NCI-H2029 treated with DMSO at 0.1 percent for 48 hours (cell line): ENCODE results near the gene EPS8L2.

Experiments used
- DNase-seq: peaks from one replicate; lab custom pipeline; 2025; lab: John Stamatoyannopoulos, UW

EPS8L2 gene

DNA sequence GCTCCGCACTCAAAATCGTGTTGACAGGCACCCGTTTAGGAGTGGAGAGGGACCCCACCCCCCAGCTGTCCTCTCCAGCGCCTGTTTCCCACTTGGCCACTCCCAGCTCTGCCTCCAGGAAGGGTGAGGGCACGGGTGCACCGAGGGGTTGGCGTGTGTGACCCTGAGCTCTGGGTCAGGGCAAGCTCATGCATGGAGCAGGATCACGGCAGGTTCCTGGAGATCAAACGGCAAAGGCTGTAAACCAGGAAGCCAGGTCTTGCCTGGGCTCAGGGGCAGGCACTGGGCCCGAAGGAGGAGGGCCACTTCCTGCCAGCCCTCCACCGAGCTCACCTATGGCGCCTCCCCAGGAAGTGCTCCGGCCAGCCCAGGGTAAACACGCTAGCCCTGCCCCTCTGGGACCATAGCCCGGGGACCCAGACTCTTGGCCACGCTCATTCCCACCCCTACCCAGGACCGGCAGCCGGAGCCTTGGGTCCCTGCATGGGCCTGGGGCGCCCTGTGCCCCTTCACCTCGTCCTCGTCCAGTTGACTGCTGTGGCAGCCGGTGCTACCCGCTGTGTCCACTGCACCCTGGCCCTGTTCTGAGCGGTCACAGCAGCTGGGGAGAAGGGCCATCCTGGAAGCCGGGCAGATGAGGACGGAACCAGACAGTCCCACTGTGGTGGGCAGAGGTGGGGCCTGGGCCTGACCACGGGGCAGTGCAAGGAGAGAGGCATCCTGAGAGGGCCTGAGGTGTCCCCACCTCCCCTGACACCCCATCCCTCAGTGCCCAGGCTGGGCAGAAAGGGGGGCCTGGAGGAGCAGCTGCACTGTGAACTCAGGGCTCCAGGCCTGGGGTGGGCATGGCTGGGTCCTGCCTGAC lies 1.0 kb upstream of the EPS8L2 start:
- DNase-seq = peak; percentile 54

DNA sequence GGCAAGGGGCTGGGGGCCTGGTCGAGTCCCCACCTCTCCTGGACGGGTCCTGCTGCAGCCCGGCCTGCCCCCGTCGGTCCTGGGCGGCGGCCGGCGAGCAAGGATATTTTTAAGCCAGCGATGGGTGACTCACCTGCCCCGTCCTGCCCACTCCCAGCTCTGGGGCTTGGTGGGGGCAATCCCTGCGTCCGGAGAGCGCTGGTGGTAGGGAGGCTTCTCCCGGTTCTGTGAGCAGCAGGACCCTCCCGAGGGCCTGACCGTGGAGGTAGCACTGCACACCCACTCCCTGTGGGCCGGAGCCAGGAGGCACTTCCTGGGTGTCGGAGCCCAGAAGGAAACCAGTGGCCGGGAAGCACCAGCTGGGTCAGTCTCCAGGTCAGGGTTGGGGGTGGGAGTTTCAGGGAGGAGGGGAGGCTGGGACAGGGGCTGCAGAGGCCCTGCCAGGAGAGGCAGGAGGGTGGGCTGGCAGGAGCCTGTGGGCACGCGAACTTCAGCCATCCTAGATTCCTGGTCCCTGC lies 467 bp downstream of the EPS8L2 start:
- no peak for DNase-seq

DNA sequence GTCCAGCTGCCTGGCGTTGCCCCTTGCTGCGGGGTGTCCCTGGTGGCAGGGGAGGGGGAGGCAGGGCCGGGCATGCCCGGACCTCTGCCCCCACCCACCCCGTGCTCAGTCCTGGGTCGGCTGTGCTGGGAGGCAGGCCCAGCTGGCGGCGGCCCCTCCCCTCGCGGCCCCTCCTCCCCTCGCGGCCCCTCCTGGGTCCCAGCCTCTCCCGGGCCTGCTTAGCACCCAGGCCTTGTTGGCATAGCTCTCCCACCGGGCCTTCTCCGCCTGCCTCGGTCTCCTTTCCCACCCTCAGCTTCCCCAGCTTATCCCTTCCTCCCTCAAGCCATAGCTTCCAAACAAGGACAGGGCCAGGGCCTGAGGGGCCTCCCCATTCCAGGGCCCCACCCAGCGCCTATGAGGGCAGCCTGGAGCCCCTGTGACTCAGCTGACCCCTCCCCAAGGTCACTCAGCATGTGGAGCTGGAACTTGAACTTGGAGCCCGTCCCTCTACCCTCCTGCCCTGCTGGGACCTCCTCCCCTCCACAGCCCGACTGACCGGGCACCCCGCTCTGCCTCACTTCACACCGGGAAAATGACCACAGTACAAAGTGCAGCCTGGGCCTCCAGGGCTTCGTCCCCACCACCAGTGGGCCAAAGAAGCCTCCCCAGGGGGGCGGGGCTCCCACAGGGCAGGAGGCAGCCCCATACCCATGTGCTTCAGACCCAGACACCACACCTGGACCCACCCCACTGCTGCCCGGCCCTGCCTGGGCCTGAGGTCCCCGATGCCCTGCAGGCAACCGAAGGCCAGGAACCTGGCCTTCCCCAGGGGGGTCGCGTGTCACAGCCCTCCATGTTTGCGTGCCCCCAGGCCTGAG lies 1.2 kb downstream of the EPS8L2 start:
- no peak for DNase-seq

DNA sequence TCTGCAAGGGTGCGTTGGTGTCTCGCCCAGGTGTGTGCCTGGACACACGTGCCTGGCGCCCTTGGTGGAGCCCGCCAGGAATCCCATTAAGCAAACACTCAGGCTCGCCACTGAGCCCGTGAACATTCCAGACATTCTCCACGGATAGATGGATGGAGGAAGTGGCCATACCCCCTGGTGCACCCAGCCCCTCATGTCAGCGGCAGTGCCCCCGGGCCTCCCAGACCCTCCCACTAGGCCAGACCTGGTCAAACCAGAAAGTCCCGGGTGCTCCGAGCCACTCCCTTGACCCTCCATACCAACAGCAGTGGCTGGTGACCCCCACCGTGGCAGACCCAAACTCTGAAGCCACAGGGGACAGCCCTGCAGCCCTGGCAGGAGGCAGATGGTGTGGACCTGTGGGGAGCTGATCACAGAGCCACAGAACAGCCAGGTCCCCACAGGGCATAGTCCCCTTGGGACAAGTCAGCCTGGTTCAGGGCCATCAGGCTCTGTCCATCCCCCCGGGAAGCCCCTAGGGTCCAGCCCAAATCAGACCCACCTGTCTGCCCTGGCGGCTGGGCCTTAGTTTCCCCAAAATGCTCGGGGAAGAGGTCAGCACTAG lies 1.9 kb downstream of the EPS8L2 start:
- DNase-seq = no peak

DNA sequence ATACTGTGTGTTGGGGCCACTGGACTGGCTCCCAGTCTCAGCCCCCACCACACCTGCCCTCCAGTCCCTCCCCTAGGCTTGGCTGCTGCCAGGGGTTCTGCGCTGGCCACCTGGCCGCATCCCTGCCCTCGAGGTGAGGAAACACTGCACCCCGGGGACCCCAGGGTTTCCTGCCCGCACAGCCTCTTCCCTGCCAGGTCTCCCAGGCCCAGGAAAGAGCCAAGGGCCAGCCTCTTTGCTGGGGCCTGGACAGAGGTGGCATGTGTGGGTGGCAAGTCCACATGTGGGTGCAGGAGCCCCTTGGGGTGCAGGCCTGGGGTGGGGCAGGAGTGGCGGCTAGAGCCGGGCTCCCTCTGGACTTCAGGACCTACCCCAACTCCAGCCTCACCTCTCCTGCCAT lies 2.5 kb downstream of the EPS8L2 start:
- no peak for DNase-seq

DNA sequence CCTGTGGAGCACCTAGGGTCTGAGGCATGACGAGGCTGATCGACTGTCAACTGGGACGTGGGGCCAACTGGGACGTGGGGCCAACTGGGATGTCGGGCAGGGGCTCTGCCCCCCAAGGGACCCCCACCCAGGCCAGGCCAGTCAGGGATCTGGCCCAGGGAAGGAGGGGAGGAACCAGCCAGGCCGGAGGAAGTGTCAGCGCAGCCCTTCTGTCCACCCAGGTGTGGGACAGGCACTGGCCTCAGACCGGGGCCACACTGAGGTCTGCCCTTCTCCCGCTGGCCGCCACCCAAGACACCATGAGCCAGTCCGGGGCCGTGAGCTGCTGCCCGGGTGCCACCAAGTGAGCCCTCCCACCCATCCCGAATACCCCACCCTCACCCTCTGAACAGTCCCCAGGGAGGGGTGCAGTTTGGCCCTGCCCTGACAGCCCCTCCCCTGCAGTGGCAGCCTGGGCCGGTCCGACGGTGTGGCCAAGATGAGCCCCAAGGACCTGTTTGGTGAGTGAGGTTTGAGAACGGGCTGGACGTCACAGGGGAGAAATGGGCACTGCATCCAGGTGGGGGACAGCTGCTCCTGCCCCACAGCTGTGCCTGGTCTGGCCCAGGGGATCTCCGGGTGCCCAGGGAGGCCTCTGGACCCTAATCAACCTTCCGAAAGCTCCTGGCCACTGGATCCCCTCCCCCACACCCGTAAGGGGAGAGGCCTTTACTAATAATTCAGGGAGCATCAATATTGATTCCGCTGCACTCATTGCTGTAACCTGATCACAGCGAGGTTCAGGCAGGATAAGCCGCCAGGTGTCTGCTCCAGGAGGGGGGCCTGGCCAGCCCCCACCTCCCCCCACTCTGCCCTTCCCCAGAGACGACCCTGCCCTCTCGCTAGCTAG lies 3.3 kb downstream of the EPS8L2 start:
- DNase-seq = no peak

DNA sequence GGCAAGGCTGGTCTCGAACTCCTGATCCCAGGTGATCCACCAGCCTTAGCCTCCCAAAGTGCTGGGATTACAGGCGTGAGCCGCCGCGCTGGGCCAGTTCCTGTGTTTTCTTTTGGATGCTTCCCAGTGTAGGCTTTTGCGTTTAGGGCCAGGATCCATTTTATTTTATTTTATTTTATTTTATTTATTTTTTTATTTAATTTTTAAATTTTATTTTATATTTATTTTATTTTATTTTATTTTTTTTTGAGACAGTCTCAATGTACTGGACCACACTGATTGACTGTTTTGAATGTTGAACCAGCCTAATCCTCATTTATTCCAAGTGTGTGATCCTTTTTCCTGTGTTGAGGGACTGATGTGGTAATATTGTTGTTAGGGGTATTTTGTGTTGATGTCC lies 8.4 kb downstream of the EPS8L2 start:
- no peak for DNase-seq

DNA sequence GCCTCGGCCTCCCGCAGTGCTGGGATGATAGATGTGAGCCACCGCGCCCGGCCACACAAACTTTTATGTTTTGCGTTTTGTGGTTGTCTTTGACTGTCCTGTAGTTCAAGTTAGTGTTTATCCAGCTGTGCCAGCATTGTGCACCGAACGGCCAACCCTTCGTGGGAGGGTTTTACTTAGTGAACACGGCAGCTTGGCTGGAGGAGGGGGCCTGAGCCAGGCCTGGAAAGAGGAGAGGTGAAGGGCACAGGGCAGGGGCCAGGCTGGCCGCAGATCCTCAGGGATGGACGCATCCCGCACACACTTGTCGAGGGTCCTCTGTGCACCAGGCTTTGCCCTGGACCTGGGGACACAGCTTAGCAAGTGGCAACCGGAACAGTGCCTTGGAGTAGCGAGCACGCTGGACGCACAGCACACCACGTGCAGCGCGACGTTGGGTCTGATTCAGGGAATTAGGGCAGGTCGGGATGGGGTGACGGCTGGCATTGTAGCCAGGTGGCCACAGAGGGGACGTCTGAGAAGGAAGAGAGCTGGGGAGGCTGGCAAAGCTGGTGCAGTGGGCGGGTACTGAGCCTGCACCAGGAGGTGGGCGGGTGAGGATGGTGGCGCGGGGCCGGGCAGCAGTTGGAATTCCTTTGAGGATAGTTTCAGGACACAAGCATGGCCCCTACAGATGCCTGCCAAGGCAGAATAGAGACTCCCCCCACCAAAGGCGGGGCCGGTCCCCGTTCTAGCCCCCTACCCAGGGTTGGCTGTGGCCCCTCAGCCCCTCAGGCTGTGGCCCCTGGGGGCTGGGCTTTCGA lies 13.4 kb downstream of the EPS8L2 start:
- DNase-seq = no peak

DNA sequence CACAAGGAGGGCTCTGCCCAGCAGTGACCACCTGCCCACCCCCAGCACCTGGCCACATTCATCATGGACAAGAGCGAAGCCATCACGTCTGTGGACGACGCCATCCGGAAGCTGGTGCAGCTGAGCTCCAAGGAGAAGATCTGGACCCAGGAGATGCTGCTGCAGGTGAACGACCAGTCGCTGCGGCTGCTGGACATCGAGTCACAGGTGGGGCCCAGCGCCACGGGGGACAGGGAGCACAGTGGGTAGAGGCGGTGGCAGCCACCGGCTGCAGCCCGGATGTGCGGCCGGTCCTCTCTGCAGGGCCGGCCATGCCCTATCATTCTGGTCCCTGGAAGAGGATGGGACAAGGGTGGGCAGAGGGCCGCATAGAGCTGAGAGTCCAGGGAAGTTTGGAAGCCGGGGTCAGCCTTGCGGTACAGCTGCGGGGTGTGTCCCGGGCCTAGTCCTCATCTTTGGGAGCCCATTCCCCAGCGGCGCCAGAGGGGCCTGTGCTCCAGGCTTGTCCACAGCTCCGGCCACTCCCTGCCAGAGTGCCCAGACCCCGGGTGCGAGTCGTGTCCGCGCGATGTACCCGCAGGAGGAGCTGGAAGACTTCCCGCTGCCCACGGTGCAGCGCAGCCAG lies 14.1 kb downstream of the EPS8L2 start:
- no peak for DNase-seq

DNA sequence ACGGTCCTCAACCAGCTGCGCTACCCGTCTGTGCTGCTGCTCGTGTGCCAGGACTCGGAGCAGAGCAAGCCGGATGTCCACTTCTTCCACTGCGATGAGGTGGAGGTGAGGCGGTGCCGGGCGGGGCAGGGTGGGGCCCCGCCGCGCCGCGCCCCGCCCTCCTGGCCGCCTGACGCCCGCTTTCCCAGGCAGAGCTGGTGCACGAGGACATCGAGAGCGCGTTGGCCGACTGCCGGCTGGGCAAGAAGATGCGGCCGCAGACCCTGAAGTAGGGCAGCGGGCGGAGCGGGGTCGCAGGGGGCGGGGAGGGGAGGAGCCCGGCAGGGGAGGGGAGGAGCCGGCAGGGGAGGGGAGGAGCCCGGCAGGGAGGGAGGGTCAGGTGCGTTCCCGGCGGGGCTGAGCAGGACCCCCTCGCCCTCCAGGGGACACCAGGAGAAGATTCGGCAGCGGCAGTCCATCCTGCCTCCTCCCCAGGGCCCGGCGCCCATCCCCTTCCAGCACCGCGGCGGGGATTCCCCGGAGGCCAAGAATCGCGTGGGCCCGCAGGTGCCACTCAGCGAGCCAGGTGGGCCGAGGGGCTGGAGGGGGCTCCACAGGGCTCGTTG lies 14.7 kb downstream of the EPS8L2 start:
- no peak for DNase-seq

DNA sequence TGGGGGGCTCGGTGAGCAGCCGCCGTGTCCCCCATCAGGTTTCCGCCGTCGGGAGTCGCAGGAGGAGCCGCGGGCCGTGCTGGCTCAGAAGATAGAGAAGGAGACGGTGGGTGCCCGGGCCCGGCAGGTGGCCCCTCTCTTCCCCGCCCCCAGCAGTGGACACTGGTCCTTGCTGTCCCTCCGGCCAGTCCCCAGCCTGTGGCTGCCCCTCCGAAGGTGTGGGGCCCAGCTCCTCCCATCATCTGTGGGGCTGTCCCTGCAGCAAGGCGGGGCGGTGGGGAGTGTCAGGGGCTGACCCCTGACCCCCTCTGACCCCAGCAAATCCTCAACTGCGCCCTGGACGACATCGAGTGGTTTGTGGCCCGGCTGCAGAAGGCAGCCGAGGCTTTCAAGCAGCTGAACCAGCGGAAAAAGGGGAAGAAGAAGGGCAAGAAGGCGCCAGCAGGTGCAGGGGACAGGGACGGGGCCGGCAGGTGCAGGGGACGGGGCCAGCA lies 15.3 kb downstream of the EPS8L2 start:
- no peak for DNase-seq

DNA sequence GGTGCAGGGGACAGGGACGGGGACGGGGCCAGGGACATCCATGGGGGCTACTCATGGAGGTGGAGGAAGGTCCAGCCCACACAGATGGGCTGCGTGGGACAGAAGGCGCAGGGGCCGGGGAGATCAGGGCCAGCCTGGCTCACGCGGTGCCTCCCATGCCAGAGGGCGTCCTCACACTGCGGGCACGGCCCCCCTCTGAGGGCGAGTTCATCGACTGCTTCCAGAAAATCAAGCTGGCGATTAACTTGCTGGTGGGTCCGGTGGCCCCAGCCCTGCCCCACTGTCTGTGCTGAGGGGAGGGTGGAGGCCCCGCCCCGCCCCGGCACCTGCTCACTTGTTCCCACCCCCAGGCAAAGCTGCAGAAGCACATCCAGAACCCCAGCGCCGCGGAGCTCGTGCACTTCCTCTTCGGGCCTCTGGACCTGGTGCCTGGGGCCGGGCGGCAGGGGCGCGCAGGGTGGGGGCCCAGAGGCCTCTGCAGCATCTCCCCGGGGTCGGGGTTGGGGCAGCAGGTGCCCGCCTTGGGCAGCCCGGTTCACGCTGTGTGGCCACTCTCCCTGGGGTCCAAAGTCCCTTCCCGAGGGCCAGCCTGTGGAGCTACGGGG lies 15.8 kb downstream of the EPS8L2 start:
- DNase-seq = no peak

DNA sequence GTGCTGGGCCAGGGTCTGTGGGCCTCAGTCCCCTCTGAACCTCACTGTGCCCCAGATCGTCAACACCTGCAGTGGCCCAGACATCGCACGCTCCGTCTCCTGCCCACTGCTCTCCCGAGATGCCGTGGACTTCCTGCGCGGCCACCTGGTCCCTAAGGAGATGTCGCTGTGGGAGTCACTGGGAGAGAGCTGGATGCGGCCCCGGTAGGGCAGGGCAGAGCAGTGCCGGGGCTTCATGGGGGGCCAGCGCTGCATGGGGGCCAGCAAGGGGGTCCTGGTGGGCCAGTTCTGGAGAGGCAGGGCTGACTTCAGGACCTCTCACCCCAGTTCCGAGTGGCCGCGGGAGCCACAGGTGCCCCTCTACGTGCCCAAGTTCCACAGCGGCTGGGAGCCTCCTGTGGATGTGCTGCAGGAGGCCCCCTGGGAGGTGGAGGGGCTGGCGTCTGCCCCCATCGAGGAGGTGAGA lies 16.3 kb downstream of the EPS8L2 start:
- DNase-seq = no peak

DNA sequence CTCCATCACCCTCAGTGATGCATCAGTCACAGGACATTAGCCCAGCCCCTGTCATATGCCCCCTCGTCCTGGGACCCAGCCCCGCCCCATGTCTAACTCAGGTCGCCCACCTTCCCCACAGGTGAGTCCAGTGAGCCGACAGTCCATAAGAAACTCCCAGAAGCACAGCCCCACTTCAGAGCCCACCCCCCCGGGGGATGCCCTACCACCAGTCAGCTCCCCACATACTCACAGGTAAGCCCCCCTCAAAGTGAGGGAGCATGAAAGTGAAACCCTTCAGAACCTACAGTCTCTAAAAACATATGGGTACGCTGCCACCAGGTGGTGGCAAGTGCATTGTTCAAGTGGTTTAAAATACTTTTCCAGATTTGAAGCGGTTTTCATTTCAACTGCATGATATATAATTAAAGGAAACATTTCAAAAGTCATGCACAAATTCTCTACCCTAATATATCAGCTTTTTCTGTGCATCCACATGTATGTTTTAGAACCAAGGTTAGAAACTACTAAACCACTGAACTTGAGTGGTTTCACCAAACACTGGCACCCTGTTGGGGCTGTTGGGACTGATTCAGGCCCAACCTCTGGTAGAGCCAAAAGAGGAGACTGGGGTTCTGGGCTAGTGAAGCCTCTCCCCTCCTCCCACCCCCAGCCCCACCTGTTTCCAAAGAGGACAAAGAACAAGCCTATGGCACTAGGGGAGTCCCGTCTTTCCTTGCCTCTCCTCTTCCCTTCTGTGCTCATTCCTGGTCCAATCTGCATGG lies 17.3 kb downstream of the EPS8L2 start:
- peak; percentile 39 for DNase-seq

DNA sequence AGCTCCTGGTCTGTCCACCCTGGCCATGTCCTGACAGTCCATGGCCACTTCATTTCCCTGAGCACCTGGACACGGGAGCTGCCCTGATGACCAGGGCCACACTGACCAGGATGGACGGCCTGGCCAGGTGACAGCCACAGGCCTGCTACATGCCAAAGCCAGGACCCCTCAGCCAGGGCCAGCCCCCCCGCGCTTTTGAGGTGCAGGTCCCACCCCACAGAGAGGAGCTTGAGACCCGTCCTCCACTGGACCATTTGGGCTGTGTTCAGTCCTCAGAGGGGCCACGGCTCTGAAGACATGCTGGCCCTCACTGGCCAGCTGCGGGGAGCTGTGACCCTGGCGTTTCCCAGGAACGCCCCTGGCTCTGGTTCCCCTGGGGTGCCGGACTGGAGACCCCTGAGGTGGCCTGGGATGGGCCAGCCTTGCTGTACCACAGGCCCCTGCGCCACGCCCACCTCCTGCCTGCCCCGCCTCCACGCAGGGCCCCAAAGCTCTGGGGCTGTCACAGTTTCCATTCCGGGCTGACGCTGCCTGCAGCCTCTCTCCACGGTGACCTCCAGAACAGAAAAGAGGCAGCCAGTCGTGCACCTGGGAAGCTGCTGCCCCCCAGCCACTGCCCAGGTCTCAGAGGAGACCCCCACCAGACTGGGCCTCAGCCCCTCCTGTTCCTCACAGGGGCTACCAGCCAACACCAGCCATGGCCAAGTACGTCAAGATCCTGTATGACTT lies 18.2 kb downstream of the EPS8L2 start:
- no peak for DNase-seq

DNA sequence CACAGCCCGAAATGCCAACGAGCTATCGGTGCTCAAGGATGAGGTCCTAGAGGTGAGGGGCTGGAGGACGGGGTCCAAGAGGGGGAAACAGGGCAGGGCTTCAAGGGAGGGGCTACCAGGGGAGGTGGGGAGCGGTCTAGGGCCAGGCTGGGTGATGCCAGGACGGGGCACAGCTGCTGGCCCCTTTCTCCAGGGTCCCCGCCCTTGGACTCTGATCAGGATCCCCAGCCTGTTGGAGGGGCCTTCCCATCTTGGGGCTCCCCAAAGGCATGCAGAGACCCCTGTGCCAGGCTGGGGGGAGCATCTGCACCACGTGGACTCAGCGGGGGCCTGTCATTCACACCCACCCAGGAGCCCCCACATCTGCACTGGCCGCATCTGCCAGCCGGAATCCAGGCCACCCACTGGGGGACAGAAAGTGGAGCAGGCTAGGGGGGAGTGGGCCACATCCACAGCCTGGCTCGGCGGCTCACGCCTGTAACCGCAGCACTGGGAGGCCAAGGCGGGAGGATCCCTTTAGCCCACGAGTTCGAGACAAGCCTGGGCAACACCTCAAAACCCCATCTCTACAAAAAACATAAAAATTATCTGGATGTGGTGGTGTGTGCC lies 18.9 kb downstream of the EPS8L2 start:
- no peak for DNase-seq

DNA sequence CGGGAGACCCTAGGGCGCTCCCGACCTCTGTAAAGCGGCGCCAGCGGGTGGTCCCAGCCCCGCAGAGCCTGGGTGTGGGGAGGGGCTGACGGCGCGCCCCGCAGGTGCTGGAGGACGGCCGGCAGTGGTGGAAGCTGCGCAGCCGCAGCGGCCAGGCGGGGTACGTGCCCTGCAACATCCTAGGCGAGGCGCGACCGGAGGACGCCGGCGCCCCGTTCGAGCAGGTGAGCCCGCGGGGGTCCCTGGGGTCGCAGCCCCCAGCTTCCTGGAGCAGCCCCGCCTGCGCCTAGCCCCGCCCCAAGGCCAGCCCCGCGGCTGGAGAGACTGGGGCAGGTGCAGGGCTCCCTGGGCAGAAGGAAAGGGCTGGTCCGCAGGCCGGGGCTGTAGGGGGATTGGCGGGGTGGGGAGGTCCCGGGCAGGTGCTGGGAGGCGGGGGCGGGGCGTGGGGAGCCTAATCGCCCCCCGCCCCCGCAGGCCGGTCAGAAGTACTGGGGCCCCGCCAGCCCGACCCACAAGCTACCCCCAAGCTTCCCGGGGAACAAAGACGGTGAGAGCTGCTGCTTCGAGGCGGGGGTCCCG lies 19.7 kb downstream of the EPS8L2 start:
- DNase-seq = no peak
